SK-N-SH treated with all-trans-retinoic acid at 6 μM for 48 hours (cell line): ENCODE measurements around the gene MTAP.

Source experiments
- ATAC-seq: fragments of 200-7000 bp; cut with Tn5 transposase; 3 replicates; pipeline ENCODE4 v1.9.1; 2020; ENCODE audit warnings: mild to moderate bottlenecking, moderate library complexity
- BACH2 ChIP-seq: fragments of 250-450 bp; sonication (Bioruptor Pico); IDR thresholded peaks from 2 replicates; pipeline ENCODE4 v1.9.0; 2021; ENCODE audit warnings: mild to moderate bottlenecking, borderline replicate concordance
- CSDC2 ChIP-seq: fragments of 250-450 bp; sonication (Bioruptor Pico); IDR thresholded peaks from 2 replicates; pipeline ENCODE4 v1.5.0; 2020; ENCODE audit warnings: mild to moderate bottlenecking, moderate library complexity
- ESRRG ChIP-seq: fragments of 250-450 bp; sonication (Bioruptor Pico); IDR thresholded peaks from 2 replicates; pipeline ENCODE4 v1.6.1; 2021; ENCODE audit warnings: mild to moderate bottlenecking
- GLIS3 ChIP-seq: fragments of 250-450 bp; sonication (Bioruptor Pico); IDR thresholded peaks from 2 replicates; pipeline ENCODE4 v1.5.0; 2020; ENCODE audit warnings: mild to moderate bottlenecking, moderate library complexity
- ISL1 ChIP-seq: fragments of 250-450 bp; sonication (Bioruptor Pico); IDR thresholded peaks from 2 replicates; pipeline ENCODE4 v2.1.2; 2022; ENCODE audit warnings: mild to moderate bottlenecking, moderate library complexity
- OSR1 ChIP-seq: fragments of 250-450 bp; sonication (Bioruptor Pico); IDR thresholded peaks from 2 replicates; pipeline ENCODE4 v1.8.0; 2022; ENCODE audit warnings: moderate library complexity, mild to moderate bottlenecking, inconsistent platforms
- PPARA ChIP-seq: fragments of 250-450 bp; sonication (Bioruptor Pico); IDR thresholded peaks from 2 replicates; pipeline ENCODE4 v1.5.0; 2020; ENCODE audit warnings: mild to moderate bottlenecking, borderline replicate concordance
- RARB ChIP-seq: fragments of 250-450 bp; sonication (Bioruptor Pico); IDR thresholded peaks from 2 replicates; pipeline ENCODE4 v1.8.0; 2021; ENCODE audit warnings: mild to moderate bottlenecking, moderate library complexity
- TOX ChIP-seq: fragments of 250-450 bp; sonication (Bioruptor Pico); IDR thresholded peaks from 2 replicates; pipeline ENCODE4 v1.8.0; 2021; ENCODE audit warnings: mild to moderate bottlenecking, moderate library complexity, borderline replicate concordance
- TSHZ2 ChIP-seq: fragments of 250-450 bp; sonication (Bioruptor Pico); IDR thresholded peaks from 2 replicates; pipeline ENCODE4 v1.5.0; 2020; ENCODE audit warnings: mild to moderate bottlenecking, moderate library complexity
- ZFP3 ChIP-seq: fragments of 250-450 bp; sonication (Bioruptor Pico); IDR thresholded peaks from 2 replicates; pipeline ENCODE4 v1.5.0; 2020; ENCODE audit warnings: mild to moderate bottlenecking, moderate library complexity
- ZFP30 ChIP-seq: fragments of 450-650 bp; formaldehyde crosslinking; IDR thresholded peaks from 2 replicates; pipeline ENCODE4 v1.5.0; 2022; ENCODE audit warnings: mild to moderate bottlenecking, moderate library complexity
- ZNF565 ChIP-seq: fragments of 450-650 bp; formaldehyde crosslinking; conservative IDR thresholded peaks from 2 replicates; pipeline ENCODE4 v1.5.0; 2020; ENCODE audit warnings: low read depth, mild to moderate bottlenecking, moderate library complexity
- ZNF70 ChIP-seq: fragments of 450-650 bp; formaldehyde crosslinking; IDR thresholded peaks from 2 replicates; pipeline ENCODE4 v1.5.0; 2020; ENCODE audit warnings: mild to moderate bottlenecking, moderate library complexity
- ZNF8 ChIP-seq: fragments of 450-650 bp; formaldehyde crosslinking; IDR thresholded peaks from 2 replicates; pipeline ENCODE4 v1.5.0; 2020; ENCODE audit warnings: mild to moderate bottlenecking, moderate library complexity
- TF ChIP-seq, protein P1 (sequence below): fragments of 250-450 bp; sonication (Bioruptor Pico); IDR thresholded peaks from 2 replicates; pipeline ENCODE4 v1.8.0; 2021; ENCODE audit warnings: low read depth, mild to moderate bottlenecking, moderate library complexity, borderline replicate concordance
- TF ChIP-seq, protein P2 (sequence below): fragments of 250-450 bp; sonication (Bioruptor Pico); IDR thresholded peaks from 2 replicates; pipeline ENCODE4 v1.5.1; 2020; ENCODE audit warnings: low read depth, mild to moderate bottlenecking, moderate library complexity

Gene MTAP

DNA sequence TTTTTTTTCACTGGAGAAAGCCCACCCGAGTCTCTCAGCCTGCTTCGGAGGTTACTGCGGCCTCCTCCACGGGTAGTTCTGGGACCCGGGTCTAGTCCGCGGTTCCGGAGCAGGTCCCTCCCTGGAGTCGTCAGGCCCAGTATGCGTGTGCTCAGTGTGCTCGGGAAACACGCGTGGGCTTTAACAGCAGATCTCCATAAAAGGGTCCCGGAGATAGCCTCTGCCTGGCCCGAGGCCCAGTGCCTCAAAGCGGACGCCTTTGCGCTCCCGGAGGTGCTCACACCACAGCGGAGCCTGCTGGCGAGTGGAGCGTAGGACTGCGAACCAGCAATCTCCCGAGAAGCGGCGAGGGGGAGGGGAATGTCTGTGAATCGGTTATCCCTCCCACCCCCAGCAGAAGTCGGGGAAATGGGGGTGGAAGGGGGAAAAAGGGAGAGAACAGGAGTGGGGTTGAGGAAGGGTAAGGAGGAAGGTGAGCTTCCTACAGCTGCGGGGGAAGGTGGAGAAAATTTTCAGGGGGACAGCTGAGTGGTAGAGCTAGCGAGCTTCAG, 163.0 kb downstream of the MTAP start:
- peak; percentile 88 for ATAC-seq

GRCh38 chr9:21966140-21966851, 163.9 kb downstream of the MTAP start:
- TF ChIP-seq ESRRG (CRISPR knock-in tag) (no peak), BACH2 (CRISPR knock-in tag) (no peak), ZNF8 (CRISPR knock-in tag) (no peak), RARB (CRISPR knock-in tag) (no peak), TOX (CRISPR knock-in tag) (no peak), ISL1 (CRISPR knock-in tag) (no peak), ZNF565 (CRISPR knock-in tag) (no peak), OSR1 (no peak)
- TF ChIP-seq, protein P1, sequence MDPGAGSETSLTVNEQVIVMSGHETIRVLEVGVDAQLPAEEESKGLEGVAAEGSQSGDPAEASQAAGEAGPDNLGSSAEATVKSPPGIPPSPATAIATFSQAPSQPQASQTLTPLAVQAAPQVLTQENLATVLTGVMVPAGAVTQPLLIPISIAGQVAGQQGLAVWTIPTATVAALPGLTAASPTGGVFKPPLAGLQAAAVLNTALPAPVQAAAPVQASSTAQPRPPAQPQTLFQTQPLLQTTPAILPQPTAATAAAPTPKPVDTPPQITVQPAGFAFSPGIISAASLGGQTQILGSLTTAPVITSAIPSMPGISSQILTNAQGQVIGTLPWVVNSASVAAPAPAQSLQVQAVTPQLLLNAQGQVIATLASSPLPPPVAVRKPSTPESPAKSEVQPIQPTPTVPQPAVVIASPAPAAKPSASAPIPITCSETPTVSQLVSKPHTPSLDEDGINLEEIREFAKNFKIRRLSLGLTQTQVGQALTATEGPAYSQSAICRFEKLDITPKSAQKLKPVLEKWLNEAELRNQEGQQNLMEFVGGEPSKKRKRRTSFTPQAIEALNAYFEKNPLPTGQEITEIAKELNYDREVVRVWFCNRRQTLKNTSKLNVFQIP (CRISPR knock-in tag), result no peak
- no peak for ATAC-seq

More for the DNA sequence above, 163.0 kb downstream of the MTAP start:
- TF ChIP-seq TSHZ2, result no peak
- TF ChIP-seq, protein P2, sequence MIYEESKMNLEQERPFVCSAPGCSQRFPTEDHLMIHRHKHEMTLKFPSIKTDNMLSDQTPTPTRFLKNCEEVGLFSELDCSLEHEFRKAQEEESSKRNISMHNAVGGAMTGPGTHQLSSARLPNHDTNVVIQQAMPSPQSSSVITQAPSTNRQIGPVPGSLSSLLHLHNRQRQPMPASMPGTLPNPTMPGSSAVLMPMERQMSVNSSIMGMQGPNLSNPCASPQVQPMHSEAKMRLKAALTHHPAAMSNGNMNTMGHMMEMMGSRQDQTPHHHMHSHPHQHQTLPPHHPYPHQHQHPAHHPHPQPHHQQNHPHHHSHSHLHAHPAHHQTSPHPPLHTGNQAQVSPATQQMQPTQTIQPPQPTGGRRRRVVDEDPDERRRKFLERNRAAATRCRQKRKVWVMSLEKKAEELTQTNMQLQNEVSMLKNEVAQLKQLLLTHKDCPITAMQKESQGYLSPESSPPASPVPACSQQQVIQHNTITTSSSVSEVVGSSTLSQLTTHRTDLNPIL (CRISPR knock-in tag), result no peak
- no peak for TF ChIP-seq CSDC2

DNA sequence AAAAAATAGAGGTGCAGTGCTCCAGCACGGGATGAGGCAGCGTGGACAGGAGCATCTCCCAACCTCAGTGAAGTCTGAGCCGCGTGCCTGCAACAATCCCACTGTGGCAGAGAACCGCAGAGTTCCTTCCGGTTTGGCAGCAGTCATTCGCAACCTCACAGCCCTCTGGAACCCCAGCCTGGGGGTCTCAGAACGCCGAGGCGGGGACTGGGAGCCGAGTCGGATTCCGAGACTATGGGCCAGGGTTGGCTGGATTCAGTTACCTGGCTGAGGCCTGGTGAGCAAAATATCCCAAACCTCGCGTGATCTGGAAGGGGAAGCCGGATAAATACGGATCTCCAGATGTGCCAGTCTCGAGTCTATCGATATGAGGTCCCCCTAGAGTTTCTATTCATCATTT, 164.7 kb downstream of the MTAP start:
- no peak for TF ChIP-seq ZFP30 (CRISPR knock-in tag)
- TF ChIP-seq, protein P1 (CRISPR knock-in tag), result no peak
- TF ChIP-seq PPARA (CRISPR knock-in tag), result no peak
- TF ChIP-seq TSHZ2, result no peak
- no peak for TF ChIP-seq GLIS3
- TF ChIP-seq ZNF8 (CRISPR knock-in tag), result no peak
- no peak for TF ChIP-seq ZNF70 (CRISPR knock-in tag)
- TF ChIP-seq RARB (CRISPR knock-in tag), result no peak
- no peak for TF ChIP-seq ISL1 (CRISPR knock-in tag)
- no peak for TF ChIP-seq ZFP3 (CRISPR knock-in tag)
- no peak for TF ChIP-seq TOX (CRISPR knock-in tag)
- no peak for TF ChIP-seq BACH2 (CRISPR knock-in tag)
- no peak for ATAC-seq
